ENCODE results near the gene RNF208. TPM values are rescaled to one million over a fixed set of nuclear protein-coding genes. Genes with fewer than 3 reads are reported as not detected.
A peak's percentile ranks its signal among the peaks of the same experiment; 100 is the strongest.

Gene RNF208
- total and polyA plus RNA-seq, 9 of the 15 experiments (the other 6 are each of a cell fraction or from before 2014, with no cell fraction given), result 0.15 to 6.9 (median 0.50) TPM; not detected in 2

GRCh38 chr9:137233143-137233980, 11.3 kb upstream of the RNF208 start (continued):
- no peak for TF ChIP-seq TOE1 (IDR thresholded peaks at IDR 0.05; ENCODE audit: borderline replicate concordance)
- no peak for TF ChIP-seq TOE1 (CRISPR knock-in tag; IDR thresholded peaks at IDR 0.05; ENCODE audit: borderline replicate concordance, low read depth)
- peak; percentile 37; the same call in 1 of the 2 replicates for TF ChIP-seq NFE2 (IDR thresholded peaks at IDR 0.05; ENCODE audit: low read depth)
- TF ChIP-seq, protein P1, sequence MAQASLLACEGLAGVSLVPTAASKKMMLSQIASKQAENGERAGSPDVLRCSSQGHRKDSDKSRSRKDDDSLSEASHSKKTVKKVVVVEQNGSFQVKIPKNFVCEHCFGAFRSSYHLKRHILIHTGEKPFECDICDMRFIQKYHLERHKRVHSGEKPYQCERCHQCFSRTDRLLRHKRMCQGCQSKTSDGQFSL (CRISPR knock-in tag; IDR thresholded peaks at IDR 0.05), result no peak
- TF ChIP-seq, protein P1 (tag; IDR thresholded peaks at IDR 0.05), result 0 out of 4 replicates have a peak, but pooled peaks of 1 of the 2 experiments have one; percentile 17
- no peak for TF ChIP-seq RNF2 (IDR thresholded peaks at IDR 0.05)
- TF ChIP-seq IFI16 (CRISPR knock-in tag; IDR thresholded peaks at IDR 0.05), result no peak
- no peak for TF ChIP-seq KLF16 (IDR thresholded peaks at IDR 0.05)
- no peak for TF ChIP-seq ARID1B (IDR thresholded peaks at IDR 0.05)
- no peak for TF ChIP-seq RAD51 (IDR thresholded peaks at IDR 0.05; ENCODE audit: borderline replicate concordance, low read depth)
- no peak for TF ChIP-seq ZNF24 (IDR thresholded peaks at IDR 0.05)
- TF ChIP-seq, protein P2, sequence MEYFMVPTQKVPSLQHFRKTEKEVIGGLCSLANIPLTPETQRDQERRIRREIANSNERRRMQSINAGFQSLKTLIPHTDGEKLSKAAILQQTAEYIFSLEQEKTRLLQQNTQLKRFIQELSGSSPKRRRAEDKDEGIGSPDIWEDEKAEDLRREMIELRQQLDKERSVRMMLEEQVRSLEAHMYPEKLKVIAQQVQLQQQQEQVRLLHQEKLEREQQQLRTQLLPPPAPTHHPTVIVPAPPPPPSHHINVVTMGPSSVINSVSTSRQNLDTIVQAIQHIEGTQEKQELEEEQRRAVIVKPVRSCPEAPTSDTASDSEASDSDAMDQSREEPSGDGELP (CRISPR knock-in tag; IDR thresholded peaks at IDR 0.05; ENCODE audit: borderline replicate concordance), result no peak
- no peak for TF ChIP-seq NFIX (CRISPR knock-in tag; IDR thresholded peaks at IDR 0.05; ENCODE audit: low read depth)
- TF ChIP-seq POLR2G (IDR thresholded peaks at IDR 0.05; ENCODE audit: low read depth, low read length), result peak; percentile 49; the same call in 1 of the 2 replicates

Measured in K562 (cell line).